ENCODE data around the gene TGIF2. TPM values are rescaled to one million over a fixed set of nuclear protein-coding genes. Genes with fewer than 3 reads are reported as not detected.
A peak's percentile ranks its signal among the peaks of the same experiment; 100 is the strongest.

TGIF2 gene
- total and polyA plus RNA-seq, 2 of the 13 experiments (the other 11 are each of a cell fraction or from before 2014, with no cell fraction given), result 41.3 to 53.9 TPM

GRCh38 chr20:36605399-36606157, 32.2 kb downstream of the TGIF2 start, which contains the start of gene RAB5IF (continued):
- TF ChIP-seq ZFAT (CRISPR knock-in tag; conservative IDR thresholded peaks at IDR 0.05) (no peak), RXRA (CRISPR knock-in tag; IDR thresholded peaks at IDR 0.05) (peak; percentile 84; the same call in 1 of the 2 replicates), ZNF615 (CRISPR knock-in tag; IDR thresholded peaks at IDR 0.05; ENCODE audit: borderline replicate concordance) (no peak), KDM5B (CRISPR knock-in tag; IDR thresholded peaks at IDR 0.05; ENCODE audit: borderline replicate concordance) (peak; percentile 98), GATAD2A (CRISPR knock-in tag; IDR thresholded peaks at IDR 0.05) (peak; percentile 89), DNMT1 (CRISPR knock-in tag; IDR thresholded peaks at IDR 0.05) (peak; percentile 97), MED1 (CRISPR knock-in tag; IDR thresholded peaks at IDR 0.05) (peak; percentile 93), ZNF839 (CRISPR knock-in tag; IDR thresholded peaks at IDR 0.05; ENCODE audit: borderline replicate concordance) (peak; percentile 86; the same call in 1 of the 2 replicates), ZNF260 (CRISPR knock-in tag; IDR thresholded peaks at IDR 0.05; ENCODE audit: borderline replicate concordance, low read depth) (no peak), JUND (CRISPR knock-in tag; IDR thresholded peaks at IDR 0.05) (peak; percentile 93), HOXA5 (CRISPR knock-in tag; IDR thresholded peaks at IDR 0.05) (peak; percentile 98), KMT2A (CRISPR knock-in tag; IDR thresholded peaks at IDR 0.05) (peak; percentile 96), JUN (CRISPR knock-in tag; IDR thresholded peaks at IDR 0.05) (peak; percentile 89), NONO (IDR thresholded peaks at IDR 0.05) (no peak), NONO (CRISPR knock-in tag; conservative IDR thresholded peaks at IDR 0.05) (peak; percentile 100), MYNN (CRISPR knock-in tag; IDR thresholded peaks at IDR 0.05; ENCODE audit: low read depth) (peak; percentile 97), KDM2A (CRISPR knock-in tag; IDR thresholded peaks at IDR 0.05; ENCODE audit: borderline replicate concordance, low read depth) (peak; percentile 99), RELA (CRISPR knock-in tag; IDR thresholded peaks at IDR 0.05) (peak; percentile 96), E2F2 (CRISPR knock-in tag; IDR thresholded peaks at IDR 0.05; ENCODE audit: borderline replicate concordance) (peak; percentile 90; the same call in 1 of the 2 replicates), HOXD1 (CRISPR knock-in tag; IDR thresholded peaks at IDR 0.05) (peak; percentile 88), FOXP4 (CRISPR knock-in tag; IDR thresholded peaks at IDR 0.05) (peak; percentile 86), RXRB (CRISPR knock-in tag; IDR thresholded peaks at IDR 0.05; ENCODE audit: borderline replicate concordance) (peak; percentile 95), SIN3B (IDR thresholded peaks at IDR 0.05; ENCODE audit: low read length) (peak; percentile 34; the same call in 1 of the 2 replicates), SRSF1 (optimal IDR thresholded peaks at IDR 0.05; ENCODE audit: low read depth, low read length) (peak; percentile 88), SKI (IDR thresholded peaks at IDR 0.05; ENCODE audit: partially characterized antibody) (peak; percentile 79), ZNF468 (CRISPR knock-in tag; IDR thresholded peaks at IDR 0.05) (0 out of 2 replicates have a peak, but pooled peaks have one; percentile 58), ZNF292 (CRISPR knock-in tag; IDR thresholded peaks at IDR 0.05; ENCODE audit: borderline replicate concordance, low read depth) (peak; percentile 67), AKAP8 (CRISPR knock-in tag; IDR thresholded peaks at IDR 0.05) (peak; percentile 90)
